H54 (cell line): ENCODE measurements around the gene RRP8.
A peak's percentile ranks its signal among the peaks of the same experiment; 100 is the strongest.

Experiments used
- DNase-seq: peaks from one replicate; pipeline ENCODE4 v3.0.0; 2011; ENCODE audit warnings: low spot score, mixed read lengths; ENCODE audit not compliant: insufficient read length
- FAIRE-seq: peaks from 3 replicates; lab custom pipeline; 2011; peaks lifted over from hg19 to GRCh38; lab: Jason Lieb, UNC
- POLR2A ChIP-seq: IDR thresholded peaks from 2 replicates; pipeline ENCODE4 v1.6.1; 2011; ENCODE audit warnings: low read depth, mild to moderate bottlenecking, low read length

The RRP8 gene

DNA sequence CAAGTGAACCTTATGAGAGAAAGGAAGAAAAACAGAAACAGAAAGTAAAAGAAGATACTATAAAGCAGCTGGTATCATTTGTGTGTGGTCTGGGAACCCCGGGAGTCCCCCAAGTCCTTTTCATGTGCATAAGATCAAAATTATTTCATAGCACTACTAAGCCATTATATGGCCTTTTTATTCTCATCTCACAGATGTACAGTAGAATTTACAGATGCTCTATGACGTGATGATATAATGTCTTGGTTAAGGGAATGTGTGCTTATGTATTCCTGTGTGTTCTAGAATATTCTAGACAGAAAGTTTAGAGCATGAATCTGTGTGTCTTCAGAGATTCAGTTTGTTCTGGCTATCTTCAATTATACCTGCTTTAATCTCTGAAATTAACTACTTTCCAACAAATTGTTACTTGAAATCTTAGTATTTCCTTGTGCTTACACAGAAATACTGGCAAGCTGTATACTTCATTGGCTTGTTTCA lies 24.4 kb upstream of the RRP8 start:
- TF ChIP-seq POLR2A: no peak
- DNase-seq (no peak), FAIRE-seq (no peak)

DNA sequence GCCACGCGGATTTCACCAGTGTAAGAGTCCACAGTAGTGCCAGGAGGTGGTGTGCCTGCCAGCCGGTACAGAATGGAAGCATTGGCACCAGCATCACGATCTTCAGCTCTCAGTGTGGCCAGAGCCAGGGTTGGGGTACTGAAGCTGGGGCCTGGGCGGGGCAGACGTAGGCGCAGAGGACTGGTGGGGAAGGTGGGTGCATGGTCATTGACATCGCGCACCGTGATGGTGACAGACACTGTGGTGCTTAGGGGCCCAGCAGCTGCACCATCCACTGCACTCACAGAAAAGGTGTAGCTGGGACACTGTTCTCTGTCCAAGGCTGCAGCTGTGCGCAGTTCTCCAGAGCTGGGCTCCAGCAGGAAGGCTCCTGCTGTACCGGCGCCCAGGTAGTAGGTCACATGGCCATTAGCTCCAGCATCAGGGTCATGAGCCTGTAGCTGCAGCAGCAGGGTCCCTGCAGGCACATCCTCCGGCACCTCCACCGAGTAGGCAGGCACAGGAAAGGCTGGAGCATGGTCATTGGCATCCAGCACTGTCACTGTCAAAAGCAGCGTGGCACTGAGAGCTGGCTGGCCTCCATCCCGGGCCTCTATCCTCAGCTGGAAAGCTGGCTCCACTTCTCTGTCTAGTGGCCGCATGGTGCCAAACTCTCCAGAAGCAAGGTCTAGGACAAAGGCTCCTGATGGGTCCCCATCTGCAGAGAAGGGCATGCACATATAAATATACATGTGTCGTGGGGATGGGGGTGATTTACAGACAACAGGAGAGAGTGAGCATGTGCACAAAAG lies 23.8 kb upstream of the RRP8 start:
- FAIRE-seq (no peak), DNase-seq (no peak)
- no peak for TF ChIP-seq POLR2A

DNA sequence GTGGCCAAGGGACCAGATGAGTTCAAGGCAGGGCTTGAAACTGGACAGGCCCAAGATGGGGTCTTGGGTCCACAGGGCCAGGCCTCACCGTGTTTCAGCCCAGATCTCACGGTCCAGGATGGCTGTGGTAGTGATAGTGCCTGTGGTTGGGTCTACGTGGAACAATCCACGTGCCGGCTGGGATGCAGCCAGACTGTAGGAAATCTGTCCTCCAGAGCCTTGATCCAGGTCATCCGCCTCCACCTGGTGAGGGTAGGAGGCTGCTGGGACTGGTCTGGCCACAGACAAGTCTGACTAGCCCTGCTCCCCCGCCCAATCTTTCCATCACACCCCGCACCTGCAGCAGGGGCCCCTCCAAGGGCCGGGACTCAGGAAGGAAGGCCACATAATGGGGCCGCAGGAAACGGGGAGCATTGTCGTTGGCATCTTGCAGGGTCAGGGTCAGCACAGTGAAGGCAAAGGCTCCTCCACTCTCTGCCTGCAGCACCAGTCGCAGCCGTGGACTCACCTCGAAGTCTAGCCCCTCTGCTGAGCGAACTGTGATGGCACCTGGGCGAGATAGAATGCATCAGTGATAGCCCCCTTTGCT lies 22.5 kb upstream of the RRP8 start:
- no peak for TF ChIP-seq POLR2A
- DNase-seq (no peak), FAIRE-seq (no peak)

DNA sequence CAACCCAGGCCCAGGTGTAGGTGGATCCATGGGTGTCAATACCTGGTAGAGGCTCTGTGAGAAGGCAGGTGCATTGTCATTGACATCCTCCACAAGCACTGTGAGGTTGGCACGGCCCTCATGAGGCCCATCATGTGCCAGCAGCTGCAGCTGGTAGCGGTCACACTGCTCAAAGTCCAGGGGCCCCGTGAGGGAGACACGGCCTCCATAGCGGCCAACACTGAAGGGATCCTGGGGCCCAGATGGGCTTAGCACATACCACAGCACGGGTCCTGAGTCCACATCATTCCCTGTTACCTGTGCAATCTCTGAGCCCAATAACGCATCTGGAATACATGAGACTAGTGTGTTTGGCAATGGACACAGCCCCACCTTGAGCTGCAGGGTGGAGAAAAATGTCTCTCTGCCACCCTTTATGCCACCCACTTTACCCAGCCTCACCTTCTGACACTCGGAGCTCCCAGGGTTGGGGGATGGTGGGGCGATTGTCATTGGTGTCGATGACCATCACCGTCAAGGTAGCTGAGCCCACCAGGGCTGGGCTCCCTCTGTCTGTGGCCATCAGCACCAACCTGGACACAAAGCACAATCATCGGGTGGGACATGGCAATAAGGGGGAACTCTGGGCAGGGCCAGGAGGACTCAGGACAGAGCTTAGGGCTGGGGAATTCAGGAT lies 21.9 kb upstream of the RRP8 start:
- no peak for FAIRE-seq
- no peak for DNase-seq
- no peak for TF ChIP-seq POLR2A

DNA sequence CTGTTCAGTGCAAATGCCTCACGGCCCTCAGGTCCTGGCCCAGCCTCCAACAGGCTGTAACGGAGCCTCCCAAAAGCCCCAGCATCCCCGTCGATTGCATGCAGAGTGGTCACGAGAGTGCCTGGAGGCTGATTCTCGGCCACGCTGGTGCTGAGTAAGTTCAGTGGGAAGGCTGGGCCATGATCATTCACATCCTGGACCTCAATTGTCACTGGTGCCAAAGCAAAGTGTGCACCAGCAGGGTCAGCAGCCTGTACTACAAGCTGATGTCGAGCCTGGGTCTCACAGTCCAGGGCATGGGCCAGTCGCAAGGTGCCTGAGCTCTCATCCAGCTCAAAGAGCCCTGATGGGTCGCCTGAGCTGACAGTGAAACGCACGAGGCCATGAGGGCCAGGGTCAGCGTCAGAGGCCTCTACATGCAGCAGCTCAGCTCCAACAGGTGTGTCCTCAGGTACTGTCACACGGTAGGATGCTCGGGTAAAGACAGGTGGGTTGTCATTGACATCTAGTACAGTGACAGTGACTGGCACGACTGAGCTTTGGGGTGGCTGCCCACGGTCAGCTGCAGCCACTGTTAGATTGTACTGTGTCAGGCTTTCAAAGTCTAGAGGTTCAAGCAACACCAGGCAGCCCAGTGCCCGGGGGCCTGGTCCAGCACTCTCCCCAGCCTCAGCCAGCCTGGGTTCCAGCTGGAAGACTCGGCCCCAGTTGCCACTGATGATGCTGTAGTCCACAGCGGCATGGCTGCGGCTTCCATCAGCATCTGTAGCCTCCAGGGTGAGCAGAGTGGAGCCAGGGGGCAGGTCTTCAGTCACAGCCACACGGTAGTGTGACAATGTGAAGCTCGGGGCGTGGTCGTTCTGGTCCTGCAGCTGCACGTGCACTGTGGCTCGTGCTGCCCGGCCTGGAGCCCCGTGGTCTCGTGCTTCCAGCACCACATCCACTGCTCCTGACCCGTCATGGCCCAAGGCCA lies 20.3 kb upstream of the RRP8 start:
- TF ChIP-seq POLR2A: no peak
- DNase-seq (no peak), FAIRE-seq (no peak)

DNA sequence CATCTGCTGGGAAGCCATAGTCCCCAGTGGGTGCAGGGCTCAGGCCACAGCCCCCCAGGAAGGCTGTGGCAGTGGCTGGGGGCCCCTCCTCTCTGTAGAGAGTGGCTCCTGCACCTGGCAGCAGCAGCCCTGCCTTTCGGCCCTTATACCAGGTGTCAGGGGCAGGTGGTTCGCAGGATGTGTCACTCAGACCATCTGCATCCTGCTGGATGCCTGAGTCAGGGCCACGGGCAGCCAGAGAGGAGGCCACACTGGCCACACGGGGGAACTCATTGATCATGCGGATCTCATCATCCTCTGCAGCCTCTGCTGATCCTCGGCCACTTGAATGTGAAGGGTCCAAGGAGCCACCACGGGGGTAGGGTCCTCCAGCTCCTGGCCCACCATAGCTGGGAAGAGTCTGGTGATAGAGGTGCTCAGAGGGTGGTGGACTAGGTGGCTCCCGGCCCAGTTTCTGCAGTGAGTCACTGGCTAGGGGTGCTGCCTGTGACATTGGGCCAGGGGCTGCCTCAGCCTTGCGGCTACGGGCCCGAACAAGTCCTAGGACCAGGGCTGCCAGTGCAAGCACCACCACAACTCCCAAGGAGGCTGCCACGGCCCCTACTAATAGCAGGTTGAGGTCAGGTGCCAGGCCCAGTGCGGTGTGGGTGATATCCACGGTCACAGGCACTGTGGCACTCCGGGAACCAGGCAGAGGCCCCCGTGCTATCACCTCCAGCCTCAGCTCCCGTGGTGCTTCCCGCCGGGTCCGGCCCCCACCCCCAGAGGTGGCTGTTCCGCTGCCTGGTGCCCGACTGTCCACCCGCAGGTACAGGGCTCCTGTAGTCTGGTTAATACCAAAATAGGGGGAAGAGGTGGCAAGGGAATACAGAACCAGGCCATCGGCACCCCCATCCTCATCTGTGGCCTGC lies 19.1 kb upstream of the RRP8 start:
- no peak for TF ChIP-seq POLR2A
- no peak for FAIRE-seq
- peak; percentile 33 for DNase-seq

DNA sequence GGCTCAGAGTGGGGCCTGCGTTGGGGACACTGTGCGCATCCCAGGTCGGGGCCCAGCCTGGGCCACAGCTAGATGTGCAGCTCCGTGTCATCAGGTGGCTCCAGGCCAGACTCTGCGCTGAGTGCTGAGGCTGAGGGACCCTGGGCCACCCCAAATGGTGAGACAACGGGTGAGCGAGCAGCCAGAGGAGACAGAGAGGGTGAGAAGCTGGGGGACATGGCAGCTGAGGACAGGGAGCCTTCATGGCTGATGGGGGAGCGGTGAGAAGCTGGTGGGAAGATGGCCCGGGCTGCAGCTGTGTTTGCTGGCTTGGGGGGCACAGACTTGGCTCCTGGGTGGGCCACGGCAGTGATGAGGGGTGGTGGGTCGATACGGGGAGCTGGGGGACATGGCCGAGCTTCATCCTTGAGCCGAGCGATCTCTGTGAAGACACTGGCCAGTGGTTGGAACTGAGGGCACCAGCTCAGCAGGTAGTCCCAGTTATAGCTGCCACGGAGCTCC lies 18.3 kb upstream of the RRP8 start:
- FAIRE-seq: no peak
- no peak for TF ChIP-seq POLR2A
- no peak for DNase-seq

DNA sequence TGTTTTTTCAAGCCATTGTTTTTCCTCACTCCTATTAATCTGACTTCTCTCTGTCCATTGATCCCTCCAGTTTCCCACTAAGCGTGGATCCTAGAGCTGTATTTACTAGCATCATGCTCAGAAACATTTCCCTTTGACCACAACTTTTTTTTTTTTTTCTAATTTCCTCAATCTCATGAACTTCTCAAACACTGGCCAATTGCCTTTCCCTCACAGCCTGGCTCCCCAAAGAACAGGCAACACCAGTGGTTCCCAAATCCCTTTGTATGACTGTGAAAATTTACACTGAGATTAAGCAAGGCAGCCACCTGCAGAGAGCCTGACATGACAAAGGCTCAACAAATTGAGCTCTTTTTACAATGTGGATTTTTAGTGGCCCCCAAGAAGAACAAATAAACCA lies 17.2 kb upstream of the RRP8 start:
- no peak for TF ChIP-seq POLR2A
- FAIRE-seq (no peak), DNase-seq (no peak)

DNA sequence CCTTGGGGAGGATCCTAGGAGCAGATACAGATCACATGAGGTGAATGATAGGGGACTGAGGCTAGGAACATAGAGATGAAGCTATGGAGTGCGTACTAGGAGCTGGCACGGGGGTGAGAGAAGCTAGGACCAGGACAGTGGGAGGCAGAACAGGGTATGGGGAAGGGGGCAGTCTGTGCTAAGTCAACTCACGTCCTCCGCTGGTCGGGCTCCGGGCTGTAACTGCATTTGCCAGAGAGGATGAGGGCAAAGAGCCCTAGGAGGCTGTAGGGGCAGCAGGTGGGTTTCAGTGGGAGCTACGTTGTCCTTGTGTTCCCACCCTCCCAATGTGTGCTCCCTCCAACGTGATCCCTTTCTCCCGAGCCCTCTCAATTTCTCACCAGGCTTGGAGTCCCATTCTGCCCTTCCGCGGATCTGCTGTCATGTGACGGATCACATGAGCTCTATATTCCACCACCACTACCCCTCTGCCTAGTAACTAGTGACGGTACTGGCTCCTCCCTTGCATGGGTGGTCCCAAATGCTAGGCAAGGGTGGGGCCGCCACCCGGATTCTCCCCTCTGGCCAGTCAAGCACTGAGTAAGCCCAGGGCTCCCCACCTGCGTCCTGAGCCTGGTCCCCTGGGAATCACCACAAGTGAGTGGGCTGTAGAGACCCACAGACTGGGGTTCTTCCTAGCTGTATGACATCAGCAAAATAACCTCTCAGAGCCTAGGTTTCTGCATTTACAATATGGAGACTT lies 15.8 kb upstream of the RRP8 start, which contains the start of gene TPP1:
TPP1 (minus strand) TSS at position 419 of the 742 bp plus-strand sequence; CDS start at position 397, 22 bp downstream.
- peak; percentile 91 for FAIRE-seq
- TF ChIP-seq POLR2A: peak; percentile 36; the same call in 1 of the 2 replicates
- DNase-seq: peak; percentile 99

DNA sequence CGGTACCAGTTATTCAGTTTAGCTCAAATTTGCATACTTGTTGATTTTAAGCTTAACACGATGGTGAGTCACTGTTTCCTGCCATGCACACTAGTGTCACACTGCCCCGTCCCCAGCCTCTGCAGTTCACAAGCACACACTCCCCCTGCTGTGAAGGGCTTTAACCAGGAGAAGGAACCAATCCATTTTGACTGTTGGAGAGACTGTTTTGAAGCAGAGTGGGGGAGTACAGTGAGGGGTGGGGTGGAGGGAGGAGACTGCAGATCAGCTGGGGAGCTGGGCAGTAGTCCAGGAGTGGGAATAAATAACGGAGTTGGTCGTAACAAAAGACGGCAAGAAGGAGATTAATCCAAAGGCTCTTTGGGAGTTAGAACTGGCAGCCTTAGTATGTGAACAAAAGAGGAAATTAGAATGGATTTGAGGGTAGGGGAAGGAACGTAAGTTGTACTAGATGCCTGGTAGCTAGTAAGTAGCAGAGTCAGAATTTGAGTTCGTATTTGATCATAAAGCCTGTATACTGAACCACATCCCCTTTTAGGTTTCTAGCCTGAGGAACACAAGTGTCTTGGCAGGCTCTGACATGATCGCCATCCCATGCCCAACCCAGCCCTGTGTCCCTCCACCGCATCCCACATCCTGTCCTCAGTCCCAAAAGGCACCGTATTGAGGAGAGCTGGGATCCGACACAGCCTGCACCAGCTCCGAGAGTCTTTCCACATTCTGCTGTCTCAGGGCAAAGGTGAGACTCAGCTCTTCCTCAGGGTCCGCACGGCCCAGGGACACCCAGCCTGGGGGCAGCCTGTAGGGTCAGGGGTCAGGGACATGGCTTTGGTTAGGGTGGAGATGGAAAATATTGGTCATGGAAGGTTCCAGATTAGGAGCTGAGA lies 14.9 kb upstream of the RRP8 start:
- DNase-seq (peak; percentile 46), FAIRE-seq (no peak)
- no peak for TF ChIP-seq POLR2A
